ENCODE measurements around the gene RBAK. TPM values are rescaled to one million over a fixed set of nuclear protein-coding genes. Genes with fewer than 3 reads are reported as not detected.
"Not testable (repeated sequence)": the region's sequence is repeated elsewhere in the genome, so short reads cannot be mapped to it uniquely, and the experiment has no call there.

RBAK gene
- total and polyA plus RNA-seq, 2 of the 4 experiments (the other 2 are of a cell fraction): 2.8 to 8.1 TPM

DNA sequence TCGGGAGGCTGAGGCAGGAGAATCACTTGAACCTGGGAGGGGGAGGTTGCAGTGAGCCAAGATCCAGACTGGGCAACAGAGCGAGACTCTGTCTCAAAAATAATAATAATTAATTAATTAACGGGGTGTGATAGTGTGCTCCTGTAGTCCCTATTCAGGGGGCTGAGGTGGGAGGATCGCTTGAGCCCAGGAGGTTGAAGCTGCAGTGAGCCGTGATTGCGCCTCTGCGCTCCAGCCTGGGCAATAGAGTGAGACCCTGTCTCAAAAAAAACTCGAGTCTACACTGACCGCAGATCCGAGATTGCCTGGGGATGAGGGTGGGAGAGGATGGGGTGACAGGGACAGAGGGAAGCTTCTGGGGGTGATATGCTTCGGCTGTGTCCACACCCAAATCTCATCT is 29.5 kb downstream of the RBAK start:
- BruUV-seq (replicated peaks); H4K20me1 ChIP-seq (ENCODE audit: insufficient read depth, low read length); H3K4me2 ChIP-seq (ENCODE audit: low read depth, low read length); H3K9me1 ChIP-seq (ENCODE audit: insufficient read depth, low read length); ATAC-seq (ENCODE audit: low read depth); H2AFZ ChIP-seq (replicated peaks; ENCODE audit: low read length, poor library complexity); H3K56ac ChIP-seq (ENCODE audit: extremely low read depth, insufficient read depth, low read length); CTCF ChIA-PET; intact Hi-C loops (cut with micrococcal nuclease); H2BK20ac ChIP-seq (ENCODE audit: low read depth, low read length); H3K79me1 ChIP-seq (ENCODE audit: low read depth in 1 of 2, low read length in 2 of 2); H3K4me1 ChIP-seq (ENCODE audit: control insufficient read depth, insufficient read depth, low read length); H2AK9ac ChIP-seq (replicated peaks; ENCODE audit: low read depth, low read length, poor library complexity); H3K4ac ChIP-seq (ENCODE audit: low read depth, low read length); DNase-seq; H2BK15ac ChIP-seq (ENCODE audit: low read depth, low read length); H3K23ac ChIP-seq (ENCODE audit: low read depth, low read length); H3K4me3 ChIP-seq (ENCODE audit: insufficient read depth, low read depth, low read length); H4K91ac ChIP-seq (ENCODE audit: insufficient read depth, low read depth, low read length); H2AK5ac ChIP-seq (ENCODE audit: low read depth, low read length); H3K27me3 ChIP-seq (ENCODE audit: control insufficient read depth, insufficient read depth, low read length); H3K18ac ChIP-seq (ENCODE audit: low read depth, low read length); H3K14ac ChIP-seq (replicated peaks; ENCODE audit: low read depth, low read length); H3K9ac ChIP-seq (ENCODE audit: low read depth, low read length); H3K27ac ChIP-seq (ENCODE audit: insufficient read depth, low read length); H2BK5ac ChIP-seq (ENCODE audit: low read depth, low read length, poor library complexity, severe bottlenecking); H2BK120ac ChIP-seq (ENCODE audit: low read depth, low read length); H4K5ac ChIP-seq (ENCODE audit: low read depth, low read length); H4K8ac ChIP-seq (ENCODE audit: low read depth in 2 of 2, low read length in 2 of 2); dilution Hi-C loops (cut with HindIII; ENCODE audit: low sequenced_read_pairs, unreplicated experiment); H3K36me3 ChIP-seq (ENCODE audit: control insufficient read depth, insufficient read depth, low read length): not testable (repeated sequence)
- H3K9me3 ChIP-seq (ENCODE audit: control insufficient read depth, insufficient read depth, low read length): peaks cover 11% of the 10 kb centered on the region
- WGBS, 2 experiments (ENCODE audit: extremely low coverage in 2 of 2, insufficient read length in 1 of 2): 80% methylated on average over 1 of the region's 11 CpGs; no CpG with 5 or more reads in 1 of the 2 experiments
- in situ Hi-C loops (cut with MboI; ENCODE audit: low sequenced_read_pairs): loop anchor here (25.0 kb wide), 1 partner anchor 463 kb away; no protein-coding TSS in a partner anchor
- POLR2A ChIA-PET (ENCODE audit: unreplicated experiment): interaction anchor here (0.6 kb wide), 1 partner anchor 101 kb away, joined by 3 read pairs; no protein-coding TSS in a partner anchor

All from IMR-90 (cell line).